Measurements from ENCODE around the gene RPL36AL. TPM values are rescaled to one million over a fixed set of nuclear protein-coding genes. Genes with fewer than 3 reads are reported as not detected.

The RPL36AL gene
- total RNA-seq, 6 donors from 2014 or later = 98.0 to 264 (median 171) TPM

DNA sequence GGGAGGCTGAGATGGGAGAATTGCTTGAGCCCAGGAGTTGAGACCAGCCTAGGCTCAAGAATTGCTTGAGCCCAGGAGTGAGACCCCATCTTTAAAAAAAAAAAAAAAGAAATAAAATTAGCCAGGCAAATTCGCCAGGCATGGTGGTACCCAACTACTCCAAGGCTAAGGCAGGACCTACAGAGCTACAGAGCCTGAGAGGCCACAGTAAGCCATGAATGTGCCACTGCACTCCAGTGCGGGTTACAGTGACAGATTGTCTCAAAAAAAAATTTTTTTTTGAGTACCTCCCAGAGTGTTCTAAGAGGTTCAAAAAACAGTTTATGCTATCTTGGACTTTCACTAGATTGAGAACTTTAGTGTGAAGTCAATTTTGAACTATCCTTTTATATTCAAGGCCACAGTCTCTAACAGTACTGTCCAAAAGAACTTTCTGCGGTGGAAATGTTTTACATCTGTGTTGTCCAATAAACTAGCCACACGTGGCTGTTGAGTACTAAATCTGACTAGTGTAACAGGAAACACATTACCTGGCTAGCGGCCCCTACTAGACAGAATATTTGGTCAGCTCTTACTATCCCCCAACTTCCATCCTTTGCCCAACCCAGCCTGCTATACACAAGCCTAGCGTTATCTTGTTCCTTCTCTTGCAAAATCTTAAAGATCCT lies 2.4 kb downstream of the RPL36AL start:
- no peak overlapping the region for H3K4me3 ChIP-seq
- no peak overlapping the region for H3K27ac ChIP-seq
- no peak for DNase-seq
- TF ChIP-seq POLR2A (IDR thresholded peaks at IDR 0.05) (no peak), EP300 (IDR thresholded peaks at IDR 0.05) (no peak), POLR2AphosphoS5 (IDR thresholded peaks at IDR 0.05) (no peak)
- TF ChIP-seq, protein P1, sequence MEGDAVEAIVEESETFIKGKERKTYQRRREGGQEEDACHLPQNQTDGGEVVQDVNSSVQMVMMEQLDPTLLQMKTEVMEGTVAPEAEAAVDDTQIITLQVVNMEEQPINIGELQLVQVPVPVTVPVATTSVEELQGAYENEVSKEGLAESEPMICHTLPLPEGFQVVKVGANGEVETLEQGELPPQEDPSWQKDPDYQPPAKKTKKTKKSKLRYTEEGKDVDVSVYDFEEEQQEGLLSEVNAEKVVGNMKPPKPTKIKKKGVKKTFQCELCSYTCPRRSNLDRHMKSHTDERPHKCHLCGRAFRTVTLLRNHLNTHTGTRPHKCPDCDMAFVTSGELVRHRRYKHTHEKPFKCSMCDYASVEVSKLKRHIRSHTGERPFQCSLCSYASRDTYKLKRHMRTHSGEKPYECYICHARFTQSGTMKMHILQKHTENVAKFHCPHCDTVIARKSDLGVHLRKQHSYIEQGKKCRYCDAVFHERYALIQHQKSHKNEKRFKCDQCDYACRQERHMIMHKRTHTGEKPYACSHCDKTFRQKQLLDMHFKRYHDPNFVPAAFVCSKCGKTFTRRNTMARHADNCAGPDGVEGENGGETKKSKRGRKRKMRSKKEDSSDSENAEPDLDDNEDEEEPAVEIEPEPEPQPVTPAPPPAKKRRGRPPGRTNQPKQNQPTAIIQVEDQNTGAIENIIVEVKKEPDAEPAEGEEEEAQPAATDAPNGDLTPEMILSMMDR (IDR thresholded peaks at IDR 0.05) = no peak
- ATAC-seq (ENCODE audit: low FRiP score in 2 of 2) = no peak
- H3K27me3 ChIP-seq = no peaks in the 10 kb centered on the region
- H3K4me1 ChIP-seq = peaks cover 25 to 30% (median 29%) of the 10 kb centered on the region in 4 donors
- no peaks in the 10 kb centered on the region for H3K9me3 ChIP-seq
- H3K36me3 ChIP-seq = peaks cover 4 to 24% (median 8%) of the 10 kb centered on the region in 4 donors
- WGBS, 2 donors = 83 to 84% methylated on average over 6 of the region's 6 CpGs

DNA sequence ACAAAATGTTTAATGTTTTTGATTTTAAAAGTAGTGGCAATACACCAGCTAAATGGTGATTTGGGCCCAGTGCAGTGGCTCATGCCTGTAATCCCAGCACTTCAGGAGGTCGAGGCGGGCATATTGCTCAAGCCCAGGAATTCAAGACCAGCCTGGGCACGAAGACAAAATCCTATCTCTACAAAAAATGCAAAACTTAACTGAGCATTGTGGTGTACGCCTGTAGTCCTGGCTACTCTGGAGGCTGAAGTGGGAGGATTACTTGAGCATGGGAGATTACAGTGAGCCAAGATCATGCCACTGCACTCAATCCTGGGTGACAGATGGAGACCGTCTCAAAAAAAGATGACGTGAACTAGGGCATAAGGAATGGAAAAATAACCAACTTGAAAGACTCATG lies 4.7 kb downstream of the RPL36AL start:
- no peak for DNase-seq
- H3K36me3 ChIP-seq = peaks cover 4 to 21% (median 8%) of the 10 kb centered on the region in 4 donors
- ATAC-seq (ENCODE audit: low FRiP score in 2 of 2) = no peak
- WGBS, 2 donors = 92 to 93% methylated on average over 6 of the region's 6 CpGs
- no peaks in the 10 kb centered on the region for H3K27me3 ChIP-seq
- no peaks in the 10 kb centered on the region for H3K9me3 ChIP-seq
- no peak overlapping the region for H3K27ac ChIP-seq
- no peak overlapping the region for H3K4me3 ChIP-seq
- no peak for TF ChIP-seq EP300 (IDR thresholded peaks at IDR 0.05)
- no peak for TF ChIP-seq POLR2AphosphoS5 (IDR thresholded peaks at IDR 0.05)
- TF ChIP-seq, protein P1 (IDR thresholded peaks at IDR 0.05) = no peak
- TF ChIP-seq POLR2A (IDR thresholded peaks at IDR 0.05) = no peak
- peaks cover 11 to 14% (median 12%) of the 10 kb centered on the region in 4 donors for H3K4me1 ChIP-seq

- ATAC-seq (ENCODE audit: low FRiP score in 2 of 2) (no peak), DNase-seq (no peak)
- Histone ChIP-seq H3K4me1 (peaks cover 6 to 9% (median 7%) of the 10 kb centered on the region in 4 donors), H3K27me3 (no peaks in the 10 kb centered on the region), H3K36me3 (peaks cover 4 to 21% (median 8%) of the 10 kb centered on the region in 4 donors), H3K27ac (no peak overlapping the region), H3K9me3 (no peaks in the 10 kb centered on the region), H3K4me3 (no peak overlapping the region)
- no peak for TF ChIP-seq EP300 (IDR thresholded peaks at IDR 0.05)
- TF ChIP-seq POLR2A (IDR thresholded peaks at IDR 0.05) = no peak
- TF ChIP-seq, protein P1 (IDR thresholded peaks at IDR 0.05) = no peak
- TF ChIP-seq POLR2AphosphoS5 (IDR thresholded peaks at IDR 0.05) = no peak
- 93 to 99% methylated on average over 2 of the region's 2 CpGs for WGBS, 2 donors
These were observed 6.2 kb downstream of the RPL36AL start for GRCh38 chr14:49614196-49614595.

GRCh38 chr14:49612671-49613070 lies 7.8 kb downstream of the RPL36AL start:
- Histone ChIP-seq H3K4me1 (peaks cover 0 to 1% (median 0%) of the 10 kb centered on the region in 4 donors), H3K9me3 (no peaks in the 10 kb centered on the region), H3K4me3 (no peak overlapping the region), H3K27me3 (no peaks in the 10 kb centered on the region), H3K27ac (no peak overlapping the region), H3K36me3 (peaks cover 0 to 13% (median 0%) of the 10 kb centered on the region in 4 donors)
- DNase-seq (no peak), ATAC-seq (ENCODE audit: low FRiP score in 2 of 2) (no peak)
- no peak for TF ChIP-seq POLR2A (IDR thresholded peaks at IDR 0.05)
- no peak for TF ChIP-seq EP300 (IDR thresholded peaks at IDR 0.05)
- no peak for TF ChIP-seq POLR2AphosphoS5 (IDR thresholded peaks at IDR 0.05)
- TF ChIP-seq, protein P1 (IDR thresholded peaks at IDR 0.05) = no peak
- 93 to 96% methylated on average over 6 to 7 of the region's 8 CpGs for WGBS, 2 donors

DNA sequence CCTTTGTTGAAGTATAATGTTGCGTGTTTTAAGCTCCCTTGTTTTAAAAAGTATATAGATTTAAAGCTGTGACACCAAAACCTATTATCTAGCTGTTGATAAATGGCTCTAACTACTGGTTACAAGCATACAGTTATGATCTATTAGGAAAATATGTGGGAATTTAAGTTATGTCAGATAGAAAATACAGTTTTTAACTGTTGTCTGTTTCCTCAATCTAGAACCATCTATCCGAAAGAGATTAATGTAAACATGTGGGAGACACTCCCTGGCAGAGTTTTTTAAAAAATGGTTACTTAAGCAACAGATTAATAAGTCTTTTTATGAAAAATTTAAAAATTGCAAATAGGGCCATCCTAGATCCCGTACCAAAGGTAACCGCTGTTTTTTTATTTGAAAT lies 8.2 kb downstream of the RPL36AL start:
- TF ChIP-seq POLR2A (IDR thresholded peaks at IDR 0.05) = no peak
- no peak for TF ChIP-seq POLR2AphosphoS5 (IDR thresholded peaks at IDR 0.05)
- no peak for TF ChIP-seq EP300 (IDR thresholded peaks at IDR 0.05)
- TF ChIP-seq, protein P1 (IDR thresholded peaks at IDR 0.05) = no peak
- H3K4me1 ChIP-seq = no peaks in the 10 kb centered on the region
- no peak overlapping the region for H3K27ac ChIP-seq
- WGBS, 2 donors = 92 to 97% methylated on average over 4 of the region's 4 CpGs
- no peaks in the 10 kb centered on the region for H3K27me3 ChIP-seq
- H3K9me3 ChIP-seq = no peaks in the 10 kb centered on the region
- DNase-seq = no peak
- H3K4me3 ChIP-seq = no peak overlapping the region
- no peak for ATAC-seq (ENCODE audit: low FRiP score in 2 of 2)
- peaks cover 0 to 11% (median 0%) of the 10 kb centered on the region in 4 donors for H3K36me3 ChIP-seq

Measured in upper lobe of left lung (tissue), 6 donors.